HG03175 (cell line): ENCODE data around the gene HIVEP2.
"Not testable (repeated sequence)": the region's sequence is repeated elsewhere in the genome, so short reads cannot be mapped to it uniquely, and the experiment has no call there.

Experiments
- ATAC-seq: cut with Tn5 transposase; IDR thresholded peaks from one replicate; pipeline ENCODE4 v1.9.1; 2021; ENCODE audit warnings: mild to moderate bottlenecking, moderate library complexity; ENCODE audit not compliant: unreplicated experiment

Gene HIVEP2, protein sequence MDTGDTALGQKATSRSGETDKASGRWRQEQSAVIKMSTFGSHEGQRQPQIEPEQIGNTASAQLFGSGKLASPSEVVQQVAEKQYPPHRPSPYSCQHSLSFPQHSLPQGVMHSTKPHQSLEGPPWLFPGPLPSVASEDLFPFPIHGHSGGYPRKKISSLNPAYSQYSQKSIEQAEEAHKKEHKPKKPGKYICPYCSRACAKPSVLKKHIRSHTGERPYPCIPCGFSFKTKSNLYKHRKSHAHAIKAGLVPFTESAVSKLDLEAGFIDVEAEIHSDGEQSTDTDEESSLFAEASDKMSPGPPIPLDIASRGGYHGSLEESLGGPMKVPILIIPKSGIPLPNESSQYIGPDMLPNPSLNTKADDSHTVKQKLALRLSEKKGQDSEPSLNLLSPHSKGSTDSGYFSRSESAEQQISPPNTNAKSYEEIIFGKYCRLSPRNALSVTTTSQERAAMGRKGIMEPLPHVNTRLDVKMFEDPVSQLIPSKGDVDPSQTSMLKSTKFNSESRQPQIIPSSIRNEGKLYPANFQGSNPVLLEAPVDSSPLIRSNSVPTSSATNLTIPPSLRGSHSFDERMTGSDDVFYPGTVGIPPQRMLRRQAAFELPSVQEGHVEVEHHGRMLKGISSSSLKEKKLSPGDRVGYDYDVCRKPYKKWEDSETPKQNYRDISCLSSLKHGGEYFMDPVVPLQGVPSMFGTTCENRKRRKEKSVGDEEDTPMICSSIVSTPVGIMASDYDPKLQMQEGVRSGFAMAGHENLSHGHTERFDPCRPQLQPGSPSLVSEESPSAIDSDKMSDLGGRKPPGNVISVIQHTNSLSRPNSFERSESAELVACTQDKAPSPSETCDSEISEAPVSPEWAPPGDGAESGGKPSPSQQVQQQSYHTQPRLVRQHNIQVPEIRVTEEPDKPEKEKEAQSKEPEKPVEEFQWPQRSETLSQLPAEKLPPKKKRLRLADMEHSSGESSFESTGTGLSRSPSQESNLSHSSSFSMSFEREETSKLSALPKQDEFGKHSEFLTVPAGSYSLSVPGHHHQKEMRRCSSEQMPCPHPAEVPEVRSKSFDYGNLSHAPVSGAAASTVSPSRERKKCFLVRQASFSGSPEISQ (N-terminal part only)

DNA sequence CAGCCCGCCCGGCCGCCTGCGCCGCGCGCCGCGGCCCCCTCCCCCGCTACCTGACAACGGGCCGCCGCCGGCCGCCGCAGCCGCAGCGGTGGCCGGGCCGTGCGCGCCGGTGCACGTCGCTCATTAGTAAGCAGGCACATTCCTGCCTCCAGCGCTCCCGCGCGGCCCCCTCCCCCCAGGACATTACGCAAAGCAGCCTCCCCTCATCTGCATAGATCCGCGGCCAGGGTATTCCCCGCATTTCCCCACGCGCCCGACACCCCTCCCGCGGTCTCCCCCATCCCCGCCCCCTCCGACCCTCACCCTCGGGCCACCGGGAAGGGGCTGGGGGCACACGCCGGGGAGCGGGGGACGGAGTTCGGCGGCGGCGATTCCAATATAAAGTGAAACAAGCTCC is at the start of gene HIVEP2:
HIVEP2 (minus strand) TSS at position 128 of the 397 bp plus-strand sequence. CDS start 170,438 bp downstream, outside the sequence.
- peak; percentile 12 for ATAC-seq

DNA sequence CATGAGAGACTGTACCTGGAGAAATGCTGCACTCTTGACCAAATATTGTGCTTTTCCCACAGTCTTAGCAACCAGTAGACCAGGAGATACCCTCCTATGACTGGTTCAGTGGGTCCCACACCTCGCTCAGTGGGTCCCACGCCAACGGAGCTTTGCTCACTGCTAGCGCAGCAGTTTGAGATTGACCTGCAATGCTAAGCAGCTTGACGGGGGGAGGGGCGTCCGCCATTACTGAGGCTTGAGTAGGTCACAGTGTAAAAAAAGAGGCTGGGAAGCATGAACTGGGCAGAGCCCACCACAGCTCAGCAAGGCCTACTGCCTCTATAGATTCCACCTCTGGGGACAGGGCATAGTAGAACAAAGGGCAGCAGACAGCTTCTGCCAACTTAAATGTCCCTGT is 49.0 kb upstream of the HIVEP2 start:
- no peak for ATAC-seq

DNA sequence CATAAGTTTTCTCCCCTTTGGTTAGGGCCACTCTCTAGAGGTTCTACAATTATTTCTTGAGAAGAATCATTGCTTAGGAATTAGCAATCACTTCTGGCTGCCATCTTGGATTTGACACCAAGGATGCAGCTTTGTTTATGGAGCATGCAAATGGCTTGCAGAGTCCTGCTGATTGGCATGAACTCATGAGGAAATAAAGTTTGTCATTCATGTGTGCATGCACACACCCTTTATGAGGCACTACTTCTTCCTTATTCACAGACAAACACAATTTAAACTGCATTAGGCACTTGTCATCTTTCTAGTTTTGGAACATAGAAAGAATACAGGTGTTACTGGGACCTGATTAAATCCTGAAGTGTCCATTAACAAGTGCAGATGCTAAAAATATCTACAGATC is 42.5 kb upstream of the HIVEP2 start:
- no peak for ATAC-seq

DNA sequence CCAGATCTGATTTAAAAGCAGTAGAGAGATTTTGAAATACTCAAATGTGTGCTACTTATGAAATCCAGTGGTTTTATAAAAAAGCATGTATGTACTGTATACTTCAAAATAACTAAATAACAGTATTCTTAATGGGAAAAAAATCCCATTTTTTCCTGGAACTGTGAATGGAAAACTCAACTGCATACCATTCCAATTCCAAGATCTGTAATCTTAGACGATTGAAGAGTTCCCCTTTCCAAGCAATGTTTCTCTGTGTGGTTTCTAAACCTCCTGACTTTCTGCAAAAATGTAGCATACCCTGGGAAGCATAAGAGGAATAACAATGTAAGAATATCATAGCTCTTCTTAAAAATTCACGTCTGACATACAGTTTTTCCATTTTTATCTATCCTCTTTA is 40.3 kb upstream of the HIVEP2 start:
- ATAC-seq, result no peak

DNA sequence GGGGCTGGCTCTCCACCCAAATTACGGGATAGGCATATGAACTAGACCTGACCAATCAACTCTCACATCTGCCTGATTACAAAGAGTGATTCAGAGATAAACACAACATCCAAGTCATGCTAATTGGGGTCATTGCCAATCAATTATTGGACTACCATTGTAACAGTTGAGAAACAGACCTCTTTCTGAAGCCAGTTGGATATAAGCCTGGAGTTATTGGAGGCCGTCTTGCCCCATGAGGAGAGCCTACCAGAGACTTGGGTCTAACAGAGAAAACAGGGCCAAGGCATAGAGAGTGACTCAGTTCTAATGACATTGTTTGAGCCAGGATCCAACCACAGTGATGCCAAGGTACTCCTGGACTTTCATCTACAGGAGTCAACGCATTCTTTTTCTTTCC is 39.4 kb upstream of the HIVEP2 start:
- ATAC-seq, result no peak

DNA sequence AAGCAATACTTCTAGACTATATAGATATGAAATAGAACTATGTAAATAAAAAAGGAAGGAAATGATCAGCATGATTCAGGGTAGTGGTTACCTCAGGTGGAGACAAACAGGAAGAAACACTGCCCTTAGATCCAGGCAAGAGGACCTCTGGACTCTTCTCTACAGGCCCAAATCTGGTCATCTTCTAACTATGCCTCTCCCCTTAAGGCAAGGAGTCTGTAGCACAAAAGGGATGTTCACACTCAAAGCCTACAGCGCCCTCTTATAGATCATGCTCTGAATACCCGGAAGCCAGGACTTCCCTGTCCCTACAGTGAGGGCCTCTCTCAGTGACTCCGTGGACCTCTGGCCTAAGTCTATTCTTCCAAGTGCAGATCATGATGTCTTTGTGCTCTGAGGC is 30.4 kb upstream of the HIVEP2 start:
- no peak for ATAC-seq

DNA sequence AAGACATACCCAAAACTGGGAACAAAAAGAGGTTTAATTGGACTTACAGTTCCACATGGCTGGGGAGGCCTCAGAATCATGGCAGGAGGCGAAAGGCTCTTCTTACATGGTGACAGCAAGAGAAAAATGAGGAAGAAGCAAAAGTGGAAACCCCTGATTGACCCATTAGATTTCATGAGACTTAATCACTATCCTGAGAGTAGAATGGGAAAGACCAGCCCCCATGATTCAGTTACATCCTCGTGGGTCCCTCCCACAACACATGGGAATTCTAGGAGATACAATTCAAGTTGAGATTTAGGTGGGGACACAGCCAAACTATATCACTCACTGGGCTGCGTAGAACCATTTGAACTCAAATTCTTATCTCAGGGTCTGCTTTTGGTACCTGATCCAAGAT is 26.0 kb upstream of the HIVEP2 start:
- not testable (repeated sequence) for ATAC-seq

DNA sequence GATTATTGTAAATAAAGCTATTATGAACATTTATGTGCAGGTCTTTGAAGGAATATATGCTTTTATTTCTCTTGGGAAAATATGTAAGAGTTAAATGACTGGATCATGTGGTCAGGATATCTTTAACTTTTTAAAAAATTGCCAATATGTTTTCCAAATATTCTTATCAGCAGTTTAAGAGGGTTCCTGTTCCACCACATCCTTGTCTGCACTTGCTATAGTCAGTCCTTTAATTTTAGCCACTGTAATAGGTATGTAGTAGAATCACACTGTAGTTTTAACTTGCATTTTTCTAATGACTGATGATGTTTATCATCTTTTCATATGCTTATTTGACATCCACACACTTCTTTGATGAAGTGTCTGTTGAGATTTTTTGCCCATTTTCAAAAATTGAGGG is 23.6 kb upstream of the HIVEP2 start:
- ATAC-seq, result no peak

DNA sequence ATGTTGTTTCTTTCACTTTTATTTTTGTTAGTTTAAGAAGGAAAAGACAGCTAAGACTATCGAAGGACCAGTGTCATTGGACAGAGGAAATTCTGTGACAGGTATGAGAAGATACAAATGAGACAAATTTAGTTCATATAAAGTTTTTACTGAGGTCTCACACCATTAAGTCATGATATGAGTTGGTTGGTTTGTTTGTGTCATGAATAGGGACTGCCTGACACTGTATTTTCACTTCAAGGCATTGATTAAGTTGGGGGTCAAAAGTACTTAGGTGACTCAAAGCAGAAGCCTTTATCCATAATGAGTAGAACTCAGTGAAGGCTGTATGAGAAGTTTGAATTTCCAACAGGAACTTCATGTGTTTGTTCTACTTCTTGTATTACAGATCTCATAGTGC is 21.3 kb upstream of the HIVEP2 start:
- ATAC-seq, result no peak

DNA sequence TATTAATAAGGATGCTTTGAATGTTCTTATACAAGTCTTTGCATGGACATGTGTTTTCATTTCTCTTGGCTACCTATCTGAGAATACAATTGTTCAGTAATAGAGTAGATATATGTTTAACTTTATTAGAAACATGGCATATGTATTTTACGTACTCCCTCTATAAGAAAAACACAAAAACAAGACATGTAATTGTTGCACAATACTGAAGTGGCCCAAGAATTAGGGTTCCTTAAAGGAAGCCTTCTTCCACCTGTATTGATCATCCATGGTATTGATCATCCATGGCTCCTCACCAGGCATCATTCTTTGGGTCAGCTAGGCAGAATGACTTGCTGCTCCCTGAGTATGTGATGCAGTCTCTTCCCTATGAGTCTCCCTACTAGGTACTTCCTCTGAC is 20.2 kb upstream of the HIVEP2 start:
- no peak for ATAC-seq

DNA sequence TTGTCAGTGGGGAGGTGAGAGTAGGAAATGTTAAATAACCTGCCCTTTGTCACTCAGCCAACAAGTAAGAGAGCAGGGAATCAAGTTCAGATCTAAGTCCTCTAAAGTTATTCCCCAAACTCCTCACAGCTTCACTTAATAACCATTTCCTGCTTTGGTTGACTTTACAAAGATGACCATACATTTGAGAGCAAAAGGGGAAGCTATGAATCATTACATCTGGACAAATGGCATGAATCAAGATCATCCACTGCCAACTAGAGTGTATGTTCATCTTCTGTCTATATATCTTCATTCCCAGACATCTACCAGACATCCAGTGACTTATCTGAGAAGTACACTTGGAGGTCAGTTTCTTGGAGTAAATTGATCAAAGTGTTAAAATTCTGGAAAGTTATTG is 15.1 kb upstream of the HIVEP2 start:
- no peak for ATAC-seq

DNA sequence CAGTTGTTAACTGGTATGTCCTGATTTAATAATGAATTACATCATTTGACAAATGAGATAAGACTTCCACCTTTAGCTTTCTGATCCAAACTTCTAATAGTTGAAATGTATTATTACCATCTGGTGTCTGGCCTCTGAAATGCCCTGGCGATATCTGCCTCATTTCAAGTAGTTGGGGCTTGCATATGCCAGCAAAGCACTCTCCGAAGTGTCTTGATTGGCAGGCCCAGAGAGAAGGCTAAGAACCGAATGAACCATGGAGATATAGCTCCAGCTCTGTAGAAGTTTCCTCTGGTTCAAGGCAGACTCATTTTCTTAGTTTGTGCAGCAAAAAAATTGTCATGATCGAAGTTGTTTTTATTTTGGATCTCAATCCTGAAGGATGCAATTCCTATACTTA is 13.4 kb upstream of the HIVEP2 start:
- no peak for ATAC-seq

DNA sequence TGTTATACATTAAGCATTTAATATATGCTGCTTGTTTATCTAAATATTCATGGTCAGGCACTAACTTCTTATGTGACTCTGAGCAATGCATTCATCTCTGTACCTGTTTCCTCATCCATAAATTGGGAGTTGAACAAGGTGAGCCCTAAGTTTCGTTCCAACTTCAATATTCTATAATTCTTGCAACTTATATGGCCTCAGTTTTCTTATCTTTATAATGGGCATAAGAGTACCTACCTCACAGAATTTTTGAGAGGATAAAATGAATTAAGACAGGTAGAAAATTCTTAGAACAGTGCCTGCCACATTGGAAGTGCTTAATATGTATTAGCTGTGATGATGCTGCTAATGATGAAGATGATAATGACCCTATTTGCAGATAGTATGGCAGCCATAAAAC is 11.8 kb upstream of the HIVEP2 start:
- no peak for ATAC-seq

DNA sequence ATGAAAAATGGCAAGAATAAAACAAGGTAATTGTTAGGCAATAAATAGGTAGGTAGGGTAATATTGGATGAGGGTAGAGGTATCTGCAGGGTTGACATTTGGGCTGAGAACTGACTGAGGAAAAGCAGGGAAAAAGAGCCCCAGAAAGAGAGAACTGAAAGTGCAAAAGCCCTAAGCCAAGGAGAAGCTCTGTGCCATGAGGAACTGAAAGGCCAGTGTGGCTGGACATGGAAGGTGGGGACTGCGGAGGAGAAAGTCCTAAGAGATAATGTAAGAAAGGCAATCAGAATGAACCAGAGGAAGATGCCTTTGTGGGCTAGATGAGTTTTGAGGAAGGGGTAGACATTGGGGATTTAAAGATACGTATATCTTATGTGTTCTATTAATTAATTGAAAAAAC is 9.9 kb upstream of the HIVEP2 start:
- no peak for ATAC-seq

DNA sequence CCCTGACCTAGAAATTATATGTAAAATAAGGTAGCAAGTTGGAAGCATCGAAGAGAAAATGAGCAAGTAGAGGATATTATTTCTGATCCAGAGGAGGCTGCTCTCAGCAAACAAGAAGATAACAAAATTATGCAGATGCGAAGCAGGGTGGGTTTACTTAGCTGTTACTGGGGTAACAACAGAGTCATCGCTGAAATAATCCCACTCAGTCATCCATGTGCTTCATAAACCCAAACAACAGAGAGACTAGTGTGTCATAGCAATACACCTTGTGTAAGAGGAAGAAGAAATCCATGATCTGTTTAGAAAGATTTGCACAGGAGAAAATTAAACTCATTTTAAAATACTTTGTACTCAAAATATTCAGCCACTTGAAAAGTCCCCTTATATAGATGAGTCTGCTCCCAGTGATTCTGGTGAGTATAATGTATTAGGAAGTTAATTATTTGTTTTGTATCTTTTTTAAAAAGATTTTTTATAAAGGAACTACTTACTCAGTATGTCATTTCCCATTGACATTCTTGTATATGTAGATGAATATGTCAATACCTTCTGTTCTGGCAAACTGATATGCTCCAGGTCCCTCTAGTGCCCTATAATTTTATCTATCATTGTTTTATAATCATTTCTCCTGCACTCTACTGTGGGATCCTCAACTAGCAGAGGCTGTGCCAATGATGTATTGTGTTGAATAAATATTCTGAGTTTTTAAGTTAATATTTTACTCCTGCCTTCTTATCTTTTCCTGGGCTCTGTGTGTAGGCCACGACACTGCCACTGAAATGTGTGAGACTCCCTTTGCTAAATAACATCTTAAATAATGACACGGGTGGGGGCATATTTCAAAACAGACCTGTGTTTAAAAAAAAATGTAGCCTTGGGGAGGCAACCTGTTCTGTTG is 8.6 kb upstream of the HIVEP2 start:
- ATAC-seq, result no peak

DNA sequence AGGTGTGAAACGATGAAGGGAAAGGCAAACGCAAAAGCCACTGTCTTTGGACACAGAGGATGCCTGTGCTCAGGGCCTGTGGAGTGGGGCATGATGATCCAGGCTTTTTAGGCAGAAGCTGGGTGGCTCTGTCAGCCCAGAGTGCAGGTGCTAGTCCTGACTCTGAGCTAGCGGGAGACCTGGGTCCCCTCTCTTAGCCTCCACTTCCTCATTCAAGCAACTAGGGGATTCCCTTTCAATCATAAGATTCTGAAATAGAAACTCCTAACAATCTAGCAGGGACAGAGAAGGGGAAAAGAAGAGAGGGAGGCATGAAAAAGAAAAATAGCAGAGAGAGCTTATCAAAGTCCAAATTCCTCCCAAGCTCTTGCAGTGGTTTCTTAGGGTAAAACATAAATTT is 7.6 kb upstream of the HIVEP2 start:
- peak; percentile 63 for ATAC-seq

DNA sequence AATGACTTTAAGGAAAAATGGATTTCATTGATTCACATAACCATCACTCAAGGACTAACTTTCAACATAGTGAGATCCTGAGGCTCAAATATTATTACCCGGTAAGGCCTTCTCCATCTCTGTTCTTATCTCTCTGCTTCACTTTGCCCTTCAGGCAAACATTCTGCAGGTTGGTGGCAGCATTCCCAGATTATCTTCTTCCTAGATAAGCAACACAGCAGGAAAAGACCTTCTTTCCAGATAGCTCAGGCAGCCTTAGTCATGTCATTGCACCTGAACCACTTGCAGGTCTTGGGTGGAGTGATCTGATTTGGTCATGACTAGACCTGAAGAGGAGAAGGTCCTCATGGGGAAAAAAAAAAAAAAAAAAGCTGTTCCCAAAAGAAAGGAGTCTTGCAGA is 5.3 kb upstream of the HIVEP2 start:
- no peak for ATAC-seq

DNA sequence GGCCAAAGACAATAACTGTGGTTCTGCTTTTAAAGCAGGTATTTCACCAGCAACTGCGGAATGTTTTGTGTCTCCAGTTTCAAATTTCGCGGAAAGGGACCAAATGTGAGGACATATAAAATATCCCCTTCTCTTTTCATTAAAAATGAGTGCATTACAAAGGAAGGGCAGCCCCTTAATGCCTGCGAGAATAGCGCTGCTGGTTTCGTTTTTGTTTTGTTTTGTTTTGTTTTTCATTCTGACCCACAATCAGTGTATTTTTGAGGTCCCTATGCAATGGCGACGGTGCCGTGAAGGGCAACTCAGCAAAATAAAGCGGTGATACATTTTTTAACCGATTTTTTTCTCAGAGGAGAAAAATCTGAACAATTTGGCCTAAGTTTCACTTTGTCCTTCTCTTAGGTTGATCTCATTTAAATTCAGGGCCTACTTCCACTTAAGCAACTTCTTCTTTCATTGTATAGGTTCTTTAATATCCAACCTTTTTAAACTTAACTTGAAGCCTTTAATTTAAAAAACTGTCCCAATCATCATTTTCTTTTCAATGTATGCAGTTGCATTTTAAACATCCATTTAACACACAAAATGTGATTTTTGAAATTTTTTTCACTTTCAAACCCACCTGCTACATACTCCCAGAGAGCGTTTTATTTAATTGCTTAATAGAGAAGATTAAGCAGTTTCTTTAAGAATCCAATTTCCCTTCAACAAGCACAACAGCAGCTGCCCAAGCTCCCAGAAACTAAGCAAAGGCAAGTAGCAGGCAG is 2.9 kb upstream of the HIVEP2 start:
- ATAC-seq, result peak; percentile 29

DNA sequence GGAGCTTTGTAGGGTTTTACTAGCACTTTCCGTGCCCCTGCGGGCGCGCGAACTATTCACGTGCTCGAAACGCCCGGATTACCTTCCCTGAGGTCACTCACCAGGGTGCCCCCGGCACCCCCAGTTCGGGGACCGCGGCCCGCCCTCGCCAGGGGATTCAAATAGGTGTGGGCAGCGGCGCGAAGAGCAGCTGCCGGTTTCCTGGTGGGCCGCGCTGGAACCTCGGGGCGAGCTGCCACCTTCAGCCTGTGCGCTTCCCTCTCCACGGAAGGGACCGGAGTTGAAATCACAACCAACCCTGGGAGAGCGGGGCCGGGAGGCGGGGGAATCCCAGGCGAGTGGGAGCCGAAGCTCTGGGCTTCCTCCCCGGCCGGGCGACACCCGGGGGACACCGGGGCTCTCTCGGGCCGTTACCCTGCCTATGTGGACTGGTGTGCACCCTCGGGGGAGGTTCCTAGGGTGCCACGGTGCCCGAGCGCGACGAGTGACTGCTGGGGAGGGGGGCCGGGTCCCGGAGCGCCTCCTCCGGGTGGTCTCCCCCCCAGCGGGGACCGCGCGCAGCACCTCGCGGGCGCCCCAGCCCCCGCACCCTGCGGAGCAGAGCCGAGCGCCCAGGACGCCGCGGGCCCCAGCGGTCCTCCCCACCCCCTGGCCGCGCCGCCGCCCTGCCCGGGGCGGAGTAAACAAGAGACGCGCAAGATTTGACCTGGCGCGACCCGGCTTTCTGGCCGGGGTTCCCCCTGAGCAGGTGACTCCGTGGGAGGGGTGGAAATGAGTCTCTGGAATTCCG is 2.1 kb upstream of the HIVEP2 start:
- peak; percentile 54 for ATAC-seq
